ENCODE data around the gene SLC44A1. TPM values are rescaled to one million over a fixed set of nuclear protein-coding genes. Genes with fewer than 3 reads are reported as not detected.

Gene SLC44A1
- total RNA-seq, 4 donors from 2014 or later: 9.9 to 53.8 (median 40.8) TPM

DNA sequence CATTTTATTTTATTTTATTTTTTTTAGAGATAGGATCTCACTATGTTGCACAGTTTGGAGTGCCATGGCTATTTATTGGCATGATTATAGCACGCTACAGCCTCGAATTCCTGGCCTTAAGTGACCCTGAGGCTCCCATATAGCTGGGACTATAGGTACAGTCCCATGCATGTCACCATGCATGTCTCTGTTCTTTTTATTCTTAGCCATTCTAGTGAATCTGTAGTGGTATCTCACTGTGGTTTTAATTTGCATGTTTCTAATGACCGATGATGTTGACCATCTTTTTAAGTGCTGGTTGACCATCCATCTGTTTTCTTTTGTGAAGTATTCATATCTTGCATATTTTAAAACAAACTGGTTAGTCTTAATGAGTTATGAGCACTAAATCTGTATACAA lies 76.1 kb downstream of the SLC44A1 start:
- TF ChIP-seq CTCF (IDR thresholded peaks at IDR 0.05): no peak
- TF ChIP-seq POLR2A (IDR thresholded peaks at IDR 0.05): no peak
- Histone ChIP-seq H3K4me1 (no peaks in the 10 kb centered on the region), H3K4me3 (no peak overlapping the region), H3K9me3 (no peaks in the 10 kb centered on the region), H3K36me3 (no peaks in the 10 kb centered on the region), H3K27me3 (no peaks in the 10 kb centered on the region), H3K27ac (no peak overlapping the region)
- DNase-seq: no peak

GRCh38 chr9:105328296-105328695 lies 83.8 kb downstream of the SLC44A1 start:
- no peaks in the 10 kb centered on the region for H3K36me3 ChIP-seq
- H3K27ac ChIP-seq: no peak overlapping the region
- no peak for DNase-seq

DNA sequence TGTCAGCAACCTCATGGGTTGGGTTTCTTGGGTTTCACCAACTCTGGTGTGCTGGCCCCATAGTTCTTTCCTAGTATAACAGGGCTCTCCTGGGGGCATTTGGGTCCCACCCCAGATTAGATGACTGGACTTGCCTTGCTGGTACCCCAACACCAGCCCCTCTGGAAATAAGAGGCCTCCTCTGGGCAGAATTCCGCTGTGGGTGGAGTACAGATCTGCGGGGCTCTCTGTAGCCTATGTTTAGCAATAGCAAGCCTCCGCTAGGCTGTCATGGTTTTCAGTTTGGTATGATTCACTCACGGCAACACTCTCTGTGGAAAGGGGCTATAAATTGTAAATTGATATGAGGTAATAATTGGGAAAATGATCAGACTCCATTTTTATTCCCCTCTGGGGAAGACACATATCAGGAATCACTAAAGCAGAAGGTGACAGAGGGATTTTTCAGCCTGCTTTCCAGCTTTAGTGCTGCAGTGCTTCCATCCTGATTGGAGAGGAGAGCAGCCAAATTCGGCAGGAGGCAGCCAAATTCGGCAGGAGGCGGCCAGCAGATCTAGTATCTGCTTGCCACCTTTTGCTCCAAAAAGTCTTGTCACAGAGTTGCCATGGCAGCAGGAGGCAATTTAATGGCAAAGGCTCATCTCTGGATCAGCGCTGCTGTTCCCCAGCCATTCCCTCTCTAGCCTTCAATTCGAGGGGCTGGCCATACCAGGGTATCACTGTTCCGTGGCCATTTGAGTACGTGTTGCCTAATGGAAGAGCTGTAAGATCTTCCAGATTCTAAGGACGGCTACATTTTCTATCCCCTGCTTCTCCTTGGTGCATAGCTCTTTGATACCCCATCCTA lies 84.6 kb downstream of the SLC44A1 start:
- Histone ChIP-seq H3K27me3 (no peaks in the 10 kb centered on the region), H3K36me3 (no peaks in the 10 kb centered on the region), H3K9me3 (no peaks in the 10 kb centered on the region), H3K4me3 (no peak overlapping the region), H3K27ac (no peak overlapping the region), H3K4me1 (peaks cover 0 to 15% (median 0%) of the 10 kb centered on the region in 4 donors)
- TF ChIP-seq CTCF (IDR thresholded peaks at IDR 0.05): no peak
- TF ChIP-seq POLR2A (IDR thresholded peaks at IDR 0.05): no peak
- DNase-seq: no peak

More at GRCh38 chr9:105328296-105328695, 83.8 kb downstream of the SLC44A1 start:
- TF ChIP-seq POLR2A (IDR thresholded peaks at IDR 0.05) (no peak), CTCF (IDR thresholded peaks at IDR 0.05) (no peak)
- Histone ChIP-seq H3K4me3 (no peak overlapping the region), H3K27me3 (no peaks in the 10 kb centered on the region), H3K4me1 (peaks cover 0 to 11% (median 0%) of the 10 kb centered on the region in 4 donors), H3K9me3 (no peaks in the 10 kb centered on the region)

DNA sequence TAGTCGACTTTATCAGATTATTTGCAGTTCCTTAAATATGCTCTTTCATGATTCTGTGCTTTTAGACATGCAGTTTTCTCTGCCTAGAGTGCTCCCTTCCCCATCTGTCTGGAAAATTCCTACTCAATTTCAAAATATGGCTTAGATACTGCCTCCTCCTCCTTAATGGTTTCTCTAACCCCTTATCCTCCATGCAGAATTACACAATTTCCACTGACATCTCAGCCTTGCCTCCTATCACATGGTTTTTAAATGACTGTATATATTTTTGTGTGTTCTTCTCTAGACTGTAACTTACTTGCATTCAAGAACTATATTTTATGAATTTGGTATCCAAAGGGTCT lies 85.2 kb downstream of the SLC44A1 start:
- TF ChIP-seq CTCF (IDR thresholded peaks at IDR 0.05) (no peak), POLR2A (IDR thresholded peaks at IDR 0.05) (no peak)
- no peaks in the 10 kb centered on the region for H3K27me3 ChIP-seq
- no peak overlapping the region for H3K27ac ChIP-seq
- no peaks in the 10 kb centered on the region for H3K9me3 ChIP-seq
- H3K4me1 ChIP-seq: peaks cover 0 to 19% (median 0%) of the 10 kb centered on the region in 4 donors
- H3K36me3 ChIP-seq: no peaks in the 10 kb centered on the region
- no peak overlapping the region for H3K4me3 ChIP-seq
- no peak for DNase-seq

DNA sequence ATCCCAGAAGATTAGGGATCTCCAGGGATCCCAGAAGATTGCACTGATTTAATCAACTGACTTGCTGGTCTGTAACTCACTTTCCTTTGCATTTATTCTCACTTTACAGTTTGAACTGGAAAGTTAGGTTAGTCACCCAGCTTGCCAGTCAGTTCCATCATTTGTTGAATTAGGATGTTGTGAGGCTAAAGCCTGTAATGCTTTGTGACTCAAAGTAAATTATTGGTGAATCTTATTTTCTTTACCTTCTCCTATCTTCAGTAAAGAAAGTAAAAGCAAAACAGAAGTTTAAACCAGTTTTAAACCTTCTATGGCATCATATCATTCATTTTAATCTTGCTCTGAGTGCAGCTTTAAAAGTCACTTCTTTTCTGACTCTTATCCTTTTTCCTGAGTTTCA lies 85.8 kb downstream of the SLC44A1 start:
- no peak for DNase-seq
- Histone ChIP-seq H3K36me3 (no peaks in the 10 kb centered on the region), H3K27me3 (no peaks in the 10 kb centered on the region), H3K4me1 (peaks cover 0 to 19% (median 0%) of the 10 kb centered on the region in 4 donors), H3K27ac (no peak overlapping the region), H3K4me3 (no peak overlapping the region), H3K9me3 (no peaks in the 10 kb centered on the region)
- TF ChIP-seq POLR2A (IDR thresholded peaks at IDR 0.05) (no peak), CTCF (IDR thresholded peaks at IDR 0.05) (no peak)

Data from Peyer's patch (tissue), 4 donors.